Kidney glomerular epithelial cell (primary cell): ENCODE data around the gene ILK.

Experiments
- DNase-seq: peaks from one replicate; lab custom pipeline; 2025; lab: John Stamatoyannopoulos, UW

The ILK gene

DNA sequence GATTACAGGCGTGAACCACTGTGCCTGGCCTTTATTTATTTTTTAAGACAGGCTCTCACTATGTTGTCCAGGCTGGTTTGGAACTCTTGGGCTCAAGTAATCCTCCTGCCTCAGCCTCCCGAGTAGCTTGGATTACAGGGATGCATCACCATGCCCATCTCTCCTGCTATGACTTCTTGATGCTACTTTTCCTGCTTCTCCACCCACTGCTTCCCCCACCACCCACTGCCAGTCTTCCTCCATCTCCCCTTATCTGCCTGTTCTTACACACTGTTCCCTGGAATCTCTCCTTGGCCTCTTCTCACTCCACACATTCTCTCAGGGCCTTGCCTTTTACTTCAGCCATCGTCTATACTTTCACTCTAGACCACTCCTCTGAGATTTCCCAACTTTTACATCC is 32.9 kb downstream of the ILK start:
- DNase-seq = no peak

DNA sequence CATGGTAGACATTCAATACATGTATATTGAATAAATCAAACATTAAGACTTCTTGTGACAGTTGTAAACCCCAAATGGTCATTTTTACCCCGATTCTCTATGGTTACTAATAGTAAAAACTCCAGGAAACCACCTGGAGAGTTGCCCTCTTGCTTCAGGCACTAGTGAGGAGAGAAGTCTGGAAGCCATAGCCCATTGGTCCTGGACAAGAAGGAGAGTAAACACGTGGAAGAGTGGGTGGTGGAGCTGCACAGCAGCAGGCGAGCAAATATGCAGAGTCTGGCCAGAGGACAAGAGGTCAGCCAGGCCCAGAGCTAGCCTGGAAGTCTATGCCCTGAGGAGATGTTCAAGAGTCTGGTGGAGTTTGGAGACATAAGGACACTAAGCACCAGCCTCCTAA is 34.3 kb downstream of the ILK start:
- DNase-seq = no peak

DNA sequence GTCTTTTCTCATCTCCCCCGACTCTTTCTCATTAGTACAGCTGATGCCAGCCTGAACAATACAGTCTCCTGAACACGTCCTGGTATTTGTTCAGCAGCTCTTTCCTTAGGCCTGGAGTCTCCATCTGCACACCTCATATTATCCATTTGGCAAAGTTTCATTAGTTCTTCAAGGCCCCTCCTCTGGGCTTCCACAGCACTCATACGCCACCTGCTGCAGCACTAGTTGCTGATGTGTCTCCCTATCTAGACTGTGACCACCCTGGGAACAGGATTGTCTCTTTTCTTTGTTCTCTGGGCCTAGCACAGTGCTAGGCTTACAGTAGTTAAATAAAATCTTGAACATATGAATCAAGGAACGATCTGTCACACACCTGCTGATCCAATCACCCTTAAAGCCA is 34.9 kb downstream of the ILK start:
- no peak for DNase-seq

DNA sequence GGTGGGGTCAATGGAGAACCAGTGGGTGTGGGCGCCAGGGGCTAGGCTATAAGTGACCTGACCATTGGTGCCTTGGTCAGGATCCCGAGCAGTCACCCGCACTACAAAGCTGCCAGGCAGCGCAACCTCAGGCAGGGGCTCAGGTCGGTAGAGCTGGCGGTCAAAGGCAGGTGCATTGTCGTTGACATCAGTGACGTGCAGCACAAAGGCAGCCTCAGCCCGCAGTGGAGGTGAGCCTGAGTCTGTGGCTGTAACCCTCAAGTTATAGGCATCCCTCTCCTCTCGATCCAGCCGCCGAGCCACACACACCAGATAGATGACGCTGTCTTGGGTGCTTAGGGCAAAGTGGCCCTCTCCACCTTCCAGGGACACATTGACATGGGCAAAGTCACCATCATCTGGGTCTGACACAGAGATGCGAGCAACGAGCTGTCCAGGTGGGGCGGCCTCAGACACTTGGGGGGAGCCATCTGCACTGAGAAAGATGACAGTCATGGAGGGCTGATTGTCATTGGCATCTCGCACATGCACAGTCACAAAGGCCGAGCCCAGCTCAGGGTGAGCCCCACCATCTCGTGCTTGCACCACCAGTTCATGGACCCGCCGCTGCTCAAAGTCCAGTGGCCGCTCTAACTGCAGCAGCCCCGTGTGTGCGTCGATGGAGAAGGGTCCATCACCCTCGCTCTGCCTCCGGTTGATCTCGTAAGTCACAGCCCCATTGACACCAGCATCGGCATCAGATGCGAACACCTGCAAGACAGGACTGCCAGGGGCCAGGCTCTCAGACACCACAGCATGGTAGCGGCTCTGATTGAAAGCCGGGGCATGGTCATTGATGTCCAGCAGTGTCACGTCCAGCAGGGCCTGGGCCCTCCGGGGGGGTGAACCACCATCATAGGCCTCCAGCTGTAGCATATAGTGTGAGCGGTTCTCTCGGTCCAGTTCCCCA is 36.7 kb downstream of the ILK start:
- no peak for DNase-seq

DNA sequence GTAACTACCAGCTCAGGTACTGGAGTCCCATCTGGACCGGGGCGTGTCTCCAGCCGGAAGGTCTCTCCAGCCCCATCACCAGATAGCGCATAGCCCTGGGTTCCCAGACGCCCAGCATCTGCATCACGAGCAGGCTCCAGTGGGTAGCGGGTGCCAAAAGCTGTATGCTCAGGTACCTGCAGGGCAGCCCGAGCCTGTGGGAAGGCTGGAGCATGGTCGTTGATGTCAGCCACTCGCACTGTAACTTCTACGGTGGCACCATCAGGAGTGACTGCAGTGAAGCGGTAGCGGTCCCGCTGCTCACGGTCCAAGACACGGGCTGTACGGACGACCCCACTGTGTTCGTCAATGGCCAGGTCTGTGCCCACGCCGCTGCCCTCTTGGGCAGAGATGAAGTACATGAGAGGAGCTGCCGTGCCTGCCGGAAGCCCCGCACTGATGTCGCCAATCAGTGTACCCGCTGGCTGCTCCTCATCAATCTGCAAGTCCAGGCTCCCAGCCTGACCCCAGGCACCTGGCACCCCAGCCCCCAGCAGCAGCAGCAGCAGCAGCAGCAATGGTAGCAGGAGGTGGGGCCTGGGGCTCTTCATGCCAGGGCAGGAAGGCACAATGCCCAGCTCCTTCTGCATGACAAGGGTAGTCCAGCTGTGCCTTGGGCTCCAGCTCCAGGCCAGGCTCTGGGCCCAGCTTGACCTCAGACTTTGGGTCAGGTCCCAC is 37.6 kb downstream of the ILK start:
- DNase-seq = no peak

DNA sequence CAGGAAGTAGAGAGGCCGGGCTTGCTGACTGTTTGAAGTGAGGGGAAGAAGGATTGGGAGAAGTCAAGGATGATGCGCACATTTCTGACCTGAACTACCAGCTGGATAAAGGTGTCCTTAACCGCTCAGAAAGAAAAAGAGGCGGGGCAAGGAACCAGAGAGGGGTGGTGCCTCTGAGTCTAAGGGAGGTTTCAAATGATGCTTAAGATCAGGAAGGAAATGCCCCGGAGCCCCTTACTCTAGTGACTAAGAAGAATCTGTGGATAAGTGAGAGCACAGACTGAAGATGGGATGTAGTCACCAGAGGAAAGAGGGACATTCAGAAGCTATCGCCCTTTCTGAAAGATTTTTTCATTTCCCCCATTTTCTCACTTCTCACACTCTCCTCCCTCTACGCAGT is 39.4 kb downstream of the ILK start:
- DNase-seq = no peak

DNA sequence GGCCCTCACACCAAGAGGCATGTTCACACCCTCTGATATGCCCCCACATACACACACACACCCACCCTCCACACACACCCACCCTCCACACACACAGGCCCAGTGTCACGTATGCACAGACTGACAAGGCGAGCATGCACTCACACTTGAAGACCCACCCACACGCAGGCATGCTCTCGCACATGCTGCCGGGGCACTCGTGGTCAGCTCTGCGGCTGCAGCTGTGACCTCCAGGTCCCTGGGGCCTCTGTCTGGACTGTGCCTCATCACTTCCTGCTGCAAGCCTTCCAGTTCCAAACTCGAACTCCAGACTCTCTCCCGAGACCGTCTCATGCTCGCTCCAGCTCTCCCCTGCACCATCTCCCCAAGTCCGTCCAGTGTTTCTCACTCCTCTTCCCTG is 42.5 kb downstream of the ILK start:
- no peak for DNase-seq

DNA sequence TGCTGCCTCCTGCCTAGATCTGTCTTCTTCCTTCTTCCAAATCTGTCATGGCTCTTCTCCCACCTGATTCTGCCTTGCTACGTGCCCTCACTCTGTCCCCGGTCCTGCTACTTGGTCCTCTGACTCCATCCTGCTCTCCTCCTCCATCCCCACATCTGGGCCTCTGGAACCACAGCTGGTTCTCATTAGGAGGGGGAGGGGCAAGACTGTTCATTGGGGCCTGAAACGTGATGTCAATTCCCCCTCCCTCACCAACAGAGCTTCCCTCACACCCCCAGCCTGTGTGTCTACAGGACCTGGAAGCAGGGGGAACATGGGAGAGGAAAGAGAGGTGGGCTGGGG is 43.0 kb downstream of the ILK start:
- no peak for DNase-seq

DNA sequence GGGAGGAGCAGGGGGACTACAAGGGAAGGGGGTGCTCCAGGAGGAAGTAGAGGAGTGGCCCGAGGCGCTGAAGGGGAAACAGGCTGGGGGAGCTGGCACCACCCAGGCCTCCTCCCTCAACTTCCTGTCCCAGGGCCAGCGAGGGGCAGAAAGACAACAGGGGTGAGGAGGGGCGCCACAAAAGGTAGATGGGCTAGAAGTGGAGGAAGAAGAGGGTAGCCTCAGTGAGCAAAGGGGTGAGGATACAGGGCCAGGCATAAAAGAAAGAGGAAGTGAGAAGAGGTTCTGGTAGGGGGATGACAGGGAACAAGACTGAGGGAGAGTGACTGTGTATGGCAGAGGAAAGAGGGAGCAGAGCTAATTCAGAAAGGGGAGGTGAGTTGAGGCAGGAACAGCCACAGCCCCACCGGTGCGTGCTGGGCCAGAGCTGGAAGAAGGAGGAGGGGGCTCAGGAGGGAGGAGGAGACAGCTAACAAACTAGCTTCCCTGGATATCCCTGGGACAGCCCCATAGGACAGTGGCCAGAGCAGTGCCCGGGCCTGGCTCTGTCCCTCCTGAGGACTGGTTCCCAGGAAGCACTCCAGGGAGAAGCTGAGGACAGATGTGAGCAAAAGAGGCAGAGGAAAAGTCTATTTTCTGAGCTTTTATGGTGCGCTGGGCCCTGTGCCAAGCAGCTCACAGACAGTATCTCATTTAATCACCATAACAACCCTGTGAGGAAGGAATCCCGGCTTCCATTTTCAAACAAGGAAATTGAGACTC is 43.5 kb downstream of the ILK start:
- no peak for DNase-seq

DNA sequence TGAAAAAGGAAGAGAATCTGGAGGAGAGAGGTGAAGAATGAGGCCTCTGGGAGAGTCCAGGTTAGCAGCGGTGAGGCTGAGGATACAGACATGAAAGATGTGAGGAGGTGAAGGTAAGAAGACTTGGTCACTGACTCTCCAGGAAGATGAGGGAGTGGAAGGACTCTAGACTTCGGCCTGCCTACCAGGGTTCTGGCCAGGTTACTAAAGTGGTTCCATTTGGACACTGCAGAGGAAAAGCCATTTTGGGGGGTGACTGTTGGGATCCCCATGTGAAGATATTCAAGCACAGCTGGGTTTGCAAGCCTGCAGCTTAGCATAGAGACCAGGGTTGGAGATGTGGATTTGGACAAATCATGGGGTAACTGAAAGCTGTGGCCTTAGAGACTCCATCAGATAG is 44.3 kb downstream of the ILK start:
- DNase-seq = no peak

DNA sequence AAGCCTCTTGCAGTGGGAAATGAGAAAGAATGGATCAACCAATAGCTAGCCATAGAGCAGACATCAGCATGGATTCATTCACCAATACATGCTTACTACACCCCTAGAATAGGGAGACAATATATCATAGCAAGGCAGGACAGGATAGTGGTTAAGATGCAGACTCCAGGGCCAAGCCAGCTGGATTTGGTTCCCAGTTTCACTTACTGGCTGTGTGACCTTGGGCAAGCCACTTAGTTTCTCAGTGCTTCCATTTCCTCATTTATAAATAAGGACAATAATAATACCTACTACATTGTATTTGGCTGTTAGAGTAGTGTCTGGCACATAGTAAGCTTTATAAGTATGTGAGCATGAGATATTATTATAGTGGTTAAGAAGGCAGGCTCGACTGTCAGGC is 44.9 kb downstream of the ILK start:
- DNase-seq = no peak

DNA sequence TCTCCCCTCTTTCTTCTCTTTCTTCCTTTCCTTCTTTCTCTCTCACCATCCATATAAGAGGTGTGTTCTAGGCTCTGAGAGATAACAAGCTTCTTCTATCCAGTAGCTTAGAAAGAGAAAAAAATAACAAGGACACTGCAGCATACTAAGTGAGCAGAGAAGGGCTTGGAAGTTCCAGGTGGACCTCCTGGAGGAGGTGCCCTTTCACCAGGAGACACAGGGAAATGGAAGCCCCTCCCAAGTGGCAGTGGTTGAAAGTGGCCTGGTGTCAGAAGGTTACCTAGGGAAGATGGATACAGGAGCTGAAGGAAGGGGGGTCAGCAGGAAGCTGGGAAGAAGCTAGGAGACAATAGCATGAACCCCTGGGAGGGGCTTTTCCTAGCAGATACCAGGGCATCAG is 46.5 kb downstream of the ILK start:
- DNase-seq = no peak

DNA sequence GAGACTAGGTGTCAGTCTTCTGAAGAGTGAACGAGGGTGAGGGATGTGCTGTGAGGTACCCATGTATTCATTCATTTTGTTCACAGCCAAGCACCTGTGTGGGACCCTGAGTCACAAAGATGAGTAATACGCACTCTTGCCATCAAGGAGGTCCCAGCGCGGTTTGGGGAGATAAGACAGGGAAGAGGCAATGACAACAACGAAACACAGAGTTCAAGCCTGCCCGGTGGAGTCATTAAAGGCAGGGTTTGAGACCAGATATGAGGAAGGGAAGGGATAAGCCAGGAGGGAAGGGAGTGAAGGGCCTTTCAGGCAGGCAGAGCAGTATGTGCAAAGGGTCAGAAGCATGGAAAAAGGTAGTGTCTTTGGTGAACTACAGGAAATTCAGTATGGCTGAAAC is 47.4 kb downstream of the ILK start:
- no peak for DNase-seq

DNA sequence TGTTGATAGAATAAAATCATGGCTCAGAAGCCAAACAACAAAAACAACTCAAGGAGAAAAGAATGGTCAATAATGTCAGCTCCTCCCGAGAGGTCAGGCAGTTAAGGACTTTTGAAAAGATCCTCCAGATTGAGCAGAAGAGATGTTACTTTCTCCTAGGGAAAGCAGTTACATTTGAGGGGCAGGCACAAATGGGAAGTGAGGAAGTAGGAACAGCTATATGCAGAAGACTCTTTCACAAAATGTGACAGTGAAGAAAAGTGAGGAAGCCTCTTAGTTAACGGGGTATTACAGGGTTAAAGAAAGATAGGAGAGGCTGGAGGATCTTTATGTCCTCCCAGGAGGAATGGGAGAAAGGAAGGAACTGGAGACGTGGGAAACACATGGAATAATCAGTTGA is 48.6 kb downstream of the ILK start:
- DNase-seq = no peak

DNA sequence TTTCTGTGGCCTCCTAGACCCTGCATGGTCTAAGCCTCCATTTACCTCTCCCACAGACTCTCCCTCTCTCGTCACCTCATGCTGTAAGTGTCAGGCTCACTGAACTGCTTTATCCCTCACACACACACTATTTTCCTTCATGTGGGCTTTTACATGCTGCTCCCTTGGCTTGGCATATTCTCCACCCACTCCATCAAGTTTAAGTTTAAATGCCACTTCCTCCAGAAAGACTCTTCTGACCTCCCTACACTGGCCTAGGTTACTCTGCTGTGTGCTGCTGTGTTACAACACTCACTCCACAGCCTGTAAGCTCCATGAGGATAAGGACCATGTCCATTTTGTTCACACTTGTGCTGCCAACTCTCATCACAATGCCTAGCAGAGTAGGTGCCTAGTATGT is 49.5 kb downstream of the ILK start:
- DNase-seq = no peak

DNA sequence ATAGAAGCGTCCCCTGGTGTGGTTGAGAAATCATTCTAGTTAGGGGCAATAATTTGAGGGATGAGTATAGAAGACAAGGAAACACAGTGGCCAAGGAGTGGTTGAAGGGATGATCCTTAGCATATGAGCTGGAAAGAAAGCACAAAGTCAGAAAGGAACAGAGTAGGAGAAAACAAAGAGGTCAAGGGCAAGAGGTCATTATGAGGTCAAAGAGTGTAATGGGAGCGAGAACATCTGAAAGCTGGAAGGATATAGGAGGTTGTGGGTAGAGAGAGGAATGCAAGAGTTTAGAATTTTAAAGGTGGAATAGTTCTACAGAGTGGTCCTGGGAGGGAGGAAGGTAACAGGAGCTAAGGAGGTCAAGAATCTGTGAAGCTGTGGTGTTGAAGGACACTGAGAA is 50.1 kb downstream of the ILK start:
- DNase-seq = no peak

DNA sequence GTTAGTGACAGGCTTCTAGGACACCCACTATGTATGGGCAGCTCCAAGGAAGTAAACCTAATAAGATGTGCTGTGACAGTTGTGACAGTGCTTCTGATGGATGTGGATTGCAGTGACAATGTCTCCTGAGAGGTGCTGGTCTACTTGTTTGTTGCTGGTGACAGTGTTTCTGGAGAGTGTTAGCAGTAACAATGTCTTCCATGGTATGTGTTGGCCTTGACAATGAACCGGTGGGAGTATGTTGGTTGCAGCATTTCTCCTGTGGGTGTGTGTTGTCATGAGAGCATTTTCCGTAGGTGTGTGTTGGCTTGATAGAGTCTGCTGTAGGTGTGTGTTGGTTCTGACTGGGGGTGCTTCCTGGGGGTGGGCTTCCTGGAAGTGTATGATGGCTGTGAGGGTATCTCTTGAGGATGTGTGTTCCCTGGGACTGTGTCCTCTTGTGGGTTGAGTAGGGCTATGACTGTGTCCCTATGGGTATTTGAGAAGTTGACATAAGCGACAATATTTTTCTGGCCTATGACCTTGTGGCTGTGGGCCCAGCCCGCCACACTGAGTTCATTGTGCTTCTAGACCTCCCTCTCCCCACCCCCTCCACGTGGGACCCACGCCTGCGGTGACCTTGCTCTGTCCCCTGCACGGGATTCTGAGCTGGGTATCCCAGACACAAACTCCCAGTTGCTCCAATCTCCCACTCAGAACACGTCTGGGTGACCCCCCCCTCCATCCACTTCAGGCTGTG is 50.9 kb downstream of the ILK start:
- DNase-seq = no peak

DNA sequence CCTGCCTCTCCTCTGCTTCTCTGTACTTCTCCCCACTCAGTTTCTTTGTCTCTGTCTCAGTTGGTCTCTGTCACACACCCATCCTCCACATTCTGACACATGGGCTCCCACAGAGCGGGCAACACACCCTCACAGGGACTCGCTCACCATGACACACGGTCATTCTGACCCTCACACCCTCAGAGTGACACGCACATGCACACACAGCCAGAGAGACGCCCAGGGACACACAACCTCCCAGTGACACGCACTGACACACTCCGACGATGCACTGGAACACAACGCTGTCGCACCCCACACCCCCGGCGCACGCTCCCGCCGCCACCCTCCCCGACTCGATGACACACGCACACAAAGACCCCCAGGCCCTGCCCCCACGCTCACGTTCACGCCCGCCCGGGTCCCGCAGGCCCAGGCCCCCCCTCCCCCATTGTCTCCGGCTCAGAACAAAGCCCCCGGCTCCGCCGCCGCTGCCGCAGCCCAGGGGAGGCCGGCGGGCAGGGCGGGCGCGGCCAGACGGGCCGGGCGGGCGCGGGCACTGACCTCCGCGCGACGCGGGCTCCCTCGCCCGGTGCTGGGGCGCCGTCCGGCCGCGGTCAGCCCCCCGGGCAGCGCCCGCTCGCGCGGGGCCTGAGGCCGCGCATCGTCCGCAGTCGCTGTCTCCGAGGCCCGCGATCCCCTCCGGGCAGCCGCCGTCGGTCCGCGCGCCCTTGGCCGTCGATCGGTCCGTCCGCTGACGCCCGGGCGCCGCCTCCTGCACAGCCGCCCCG is 51.6 kb downstream of the ILK start:
- no peak for DNase-seq

DNA sequence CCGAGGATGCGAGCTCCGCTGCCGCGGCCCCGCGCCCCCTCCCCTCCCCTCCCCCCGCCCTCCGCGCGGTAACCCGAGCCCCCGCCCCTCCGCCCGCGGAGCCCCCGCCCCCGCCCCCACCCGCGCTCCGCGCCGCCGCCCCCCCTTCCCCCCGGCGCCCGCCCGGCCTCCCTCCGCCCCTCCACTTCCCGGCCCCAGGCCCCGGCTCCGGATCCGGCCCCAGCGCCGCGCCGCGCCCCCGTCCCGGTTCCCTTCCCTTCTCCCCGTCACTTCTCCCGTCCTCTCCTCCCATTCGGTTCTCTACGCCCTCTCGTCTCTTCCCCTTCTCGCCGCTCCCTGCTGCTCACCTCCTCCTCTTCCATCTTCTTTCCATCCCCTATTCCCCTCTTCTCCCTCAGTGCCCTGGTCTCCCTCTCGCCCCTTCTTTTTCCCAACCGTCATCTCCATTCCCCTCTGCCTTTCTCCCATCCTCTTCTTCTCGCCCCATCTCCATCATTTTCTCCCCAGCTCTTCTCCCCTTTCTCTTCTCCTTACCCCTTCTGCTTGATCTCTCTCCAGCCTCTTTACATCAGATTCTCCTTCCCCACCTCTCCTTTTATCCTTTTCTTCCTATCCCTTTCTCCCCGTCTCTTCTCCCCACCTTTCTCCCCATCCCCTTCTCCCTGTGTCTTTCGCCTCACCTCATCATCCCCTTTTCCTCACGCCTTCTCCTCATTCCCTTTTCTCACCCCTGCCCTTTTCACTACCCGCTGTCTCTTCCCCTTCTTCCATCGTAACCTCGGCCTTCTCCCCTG is 52.4 kb downstream of the ILK start, which contains the start of gene DCHS1:
TSS of gene DCHS1 (minus strand) at position 20 of the 794 bp plus-strand sequence. CDS start 14,196 bp downstream, outside the sequence.
- no peak for DNase-seq

DNA sequence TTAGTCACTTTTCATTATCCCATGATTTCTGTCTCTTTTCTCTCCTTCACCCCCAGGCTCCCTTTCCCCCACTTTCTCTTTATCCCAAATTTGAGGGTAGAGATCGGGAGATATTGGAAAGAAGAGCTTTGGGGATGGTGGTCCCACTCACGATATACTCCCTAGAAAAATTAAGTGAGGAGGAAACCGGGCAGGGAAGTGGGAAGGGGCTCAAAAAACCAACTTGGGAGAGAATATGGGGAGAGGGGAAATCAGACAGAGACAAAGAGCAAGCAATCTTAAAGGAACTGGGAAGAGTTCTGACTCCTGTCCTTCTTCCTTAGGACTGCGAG is 53.0 kb downstream of the ILK start:
- DNase-seq = no peak

DNA sequence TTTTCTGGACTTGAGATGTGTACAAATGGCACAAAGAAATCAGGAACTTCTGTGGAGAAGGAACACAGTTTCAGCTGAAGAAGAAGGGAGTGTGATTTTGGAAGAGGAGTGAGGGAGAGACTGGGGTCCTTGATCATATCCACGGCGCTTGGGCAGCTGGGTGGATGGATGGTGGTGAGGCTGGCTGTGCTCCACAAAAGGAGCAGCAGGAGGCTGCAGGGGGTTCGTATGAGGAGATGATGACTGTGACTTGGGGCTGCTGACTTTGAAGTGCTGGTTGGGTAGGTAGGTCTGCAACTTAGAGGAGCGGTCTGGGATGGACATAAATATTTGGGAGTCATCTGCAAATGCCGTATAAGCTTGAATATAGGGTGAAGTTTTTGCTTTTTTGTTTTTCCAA is 53.4 kb downstream of the ILK start:
- DNase-seq = no peak
